ENCODE measurements around the gene RARA.

RARA gene

DNA sequence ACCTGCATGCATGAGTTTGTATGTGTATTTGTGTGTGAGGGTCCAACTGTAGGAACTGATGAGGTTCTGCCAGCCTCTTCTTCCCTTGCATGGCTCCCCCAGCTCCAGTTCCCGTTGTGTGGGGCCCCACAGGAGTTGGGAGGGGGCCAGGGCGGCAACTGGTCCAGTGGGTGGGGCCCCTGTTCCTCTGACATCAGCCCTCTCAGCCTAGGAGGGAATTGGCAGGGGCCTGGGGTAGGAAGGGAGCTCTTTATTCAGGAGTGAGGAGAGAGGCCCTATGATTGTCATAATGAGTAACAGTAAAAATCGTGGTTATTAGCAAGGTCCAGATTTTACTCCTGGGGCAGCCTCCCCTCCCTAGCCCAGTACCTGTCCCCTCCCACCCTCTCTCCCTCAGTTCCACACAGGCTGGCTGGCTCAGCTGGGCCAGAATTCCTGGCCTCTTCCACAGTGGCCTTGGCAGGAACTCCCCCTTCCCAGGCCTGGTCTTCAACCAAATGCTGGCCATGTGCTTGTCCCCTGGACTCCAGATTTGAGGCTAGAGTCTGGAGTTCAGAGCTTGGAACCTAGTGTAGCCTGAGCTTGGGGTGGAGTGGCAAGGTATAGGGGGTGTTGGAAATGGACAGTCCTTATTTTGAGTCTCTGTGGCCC is 18.9 kb downstream of the RARA start:
- no peak for DNase-seq (ENCODE audit: low read depth in 2 of 2)

- DNase-seq (ENCODE audit: low read depth in 2 of 2): no peak
Measured at GRCh38 chr17:40328386-40328766, 19.4 kb downstream of the RARA start.

GRCh38 chr17:40329839-40330794 is 21.1 kb downstream of the RARA start:
- DNase-seq (ENCODE audit: low read depth in 2 of 2): no peak

GRCh38 chr17:40330850-40331470 is 22.0 kb downstream of the RARA start:
- no peak for DNase-seq (ENCODE audit: low read depth in 2 of 2)

DNA sequence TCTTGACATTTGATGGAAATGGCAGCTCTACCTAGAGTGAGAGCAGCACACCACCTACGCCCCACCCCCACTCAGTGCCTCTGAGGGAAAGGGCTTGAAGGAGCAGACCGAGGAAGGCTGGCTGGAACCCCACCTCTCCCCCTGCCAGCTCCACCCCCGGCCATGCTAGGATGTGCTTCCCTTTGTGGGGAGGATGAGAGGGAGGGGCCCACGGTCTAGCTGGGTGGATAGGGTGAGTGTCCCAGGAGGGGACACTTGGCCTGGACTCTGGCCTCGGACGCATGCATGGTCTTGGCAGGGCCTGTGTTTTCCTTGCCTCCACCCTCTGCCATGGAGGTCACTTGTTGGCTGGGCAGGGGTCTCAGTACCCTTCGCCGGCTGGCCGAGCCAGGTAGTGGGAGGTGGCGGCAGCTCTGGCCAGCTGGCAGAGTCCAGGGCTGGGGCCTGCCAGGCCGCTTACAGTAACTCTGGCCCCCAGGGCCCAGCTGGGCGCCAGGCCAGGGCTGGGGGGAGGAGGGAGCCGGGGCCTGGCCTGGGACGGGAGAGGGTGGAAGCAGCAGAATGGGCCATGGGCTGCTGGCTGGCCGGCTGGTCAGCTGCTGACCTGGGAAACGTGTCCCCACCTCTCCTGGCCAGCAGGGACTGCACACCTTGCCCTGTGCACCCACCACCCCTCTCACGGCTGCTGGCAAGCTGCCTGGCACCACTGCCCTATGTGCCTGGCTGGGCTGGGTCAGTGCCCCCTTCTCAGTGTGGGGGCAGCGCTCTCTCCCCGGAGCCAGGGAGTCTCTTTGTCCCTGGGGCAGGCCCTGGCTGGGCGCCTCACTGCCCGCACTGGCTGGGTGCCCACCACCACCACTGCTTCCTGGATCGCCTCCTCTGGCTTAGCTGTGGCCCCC is 23.0 kb downstream of the RARA start:
- DNase-seq (ENCODE audit: low read depth in 2 of 2): no peak

GRCh38 chr17:40333781-40334448 is 24.9 kb downstream of the RARA start:
- DNase-seq (ENCODE audit: low read depth in 2 of 2): no peak

- DNase-seq (ENCODE audit: low read depth in 2 of 2): no peak
Measured at GRCh38 chr17:40335620-40336019, 26.6 kb downstream of the RARA start.

DNA sequence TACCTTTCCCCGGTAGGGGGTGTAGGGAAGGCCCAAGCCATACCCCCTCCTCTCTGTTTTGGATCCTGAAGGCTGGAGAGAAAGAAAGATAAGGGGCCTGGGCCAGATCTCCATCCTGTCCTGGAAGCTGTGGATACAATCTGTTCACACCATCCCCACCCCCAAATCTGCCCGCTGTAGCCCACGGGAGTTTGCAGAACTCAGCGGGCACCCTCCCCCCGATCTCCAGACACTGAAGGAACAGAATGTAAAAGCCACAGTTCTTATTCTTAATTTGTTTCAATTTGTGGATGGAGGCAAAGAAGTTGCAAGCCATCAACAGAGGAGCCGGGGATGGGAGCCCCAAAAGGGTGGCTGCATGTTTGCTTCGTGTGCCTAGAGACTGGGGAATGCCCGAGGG is 28.4 kb downstream of the RARA start:
- DNase-seq (ENCODE audit: low read depth in 2 of 2): no peak

DNA sequence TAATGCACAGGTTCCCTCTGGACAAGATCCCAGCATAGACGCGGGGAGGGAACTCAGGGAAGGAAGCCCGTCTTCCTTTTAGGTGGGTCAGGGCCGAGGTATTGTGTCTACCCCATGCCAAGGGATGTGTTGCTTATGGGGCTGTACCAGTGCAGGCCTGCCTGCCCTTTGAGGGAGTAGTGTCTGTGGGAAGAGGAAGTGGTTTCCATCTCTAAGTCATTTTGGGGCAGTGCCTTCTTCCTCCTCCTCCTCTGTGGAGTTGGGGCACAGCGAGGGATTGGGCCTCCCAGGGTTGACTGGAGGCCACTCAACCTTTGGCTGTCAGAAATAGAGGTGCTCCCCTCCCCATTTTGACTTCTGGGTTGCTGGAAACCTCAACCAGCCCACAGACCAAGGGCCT is 29.1 kb downstream of the RARA start:
- no peak for DNase-seq (ENCODE audit: low read depth in 2 of 2)

DNA sequence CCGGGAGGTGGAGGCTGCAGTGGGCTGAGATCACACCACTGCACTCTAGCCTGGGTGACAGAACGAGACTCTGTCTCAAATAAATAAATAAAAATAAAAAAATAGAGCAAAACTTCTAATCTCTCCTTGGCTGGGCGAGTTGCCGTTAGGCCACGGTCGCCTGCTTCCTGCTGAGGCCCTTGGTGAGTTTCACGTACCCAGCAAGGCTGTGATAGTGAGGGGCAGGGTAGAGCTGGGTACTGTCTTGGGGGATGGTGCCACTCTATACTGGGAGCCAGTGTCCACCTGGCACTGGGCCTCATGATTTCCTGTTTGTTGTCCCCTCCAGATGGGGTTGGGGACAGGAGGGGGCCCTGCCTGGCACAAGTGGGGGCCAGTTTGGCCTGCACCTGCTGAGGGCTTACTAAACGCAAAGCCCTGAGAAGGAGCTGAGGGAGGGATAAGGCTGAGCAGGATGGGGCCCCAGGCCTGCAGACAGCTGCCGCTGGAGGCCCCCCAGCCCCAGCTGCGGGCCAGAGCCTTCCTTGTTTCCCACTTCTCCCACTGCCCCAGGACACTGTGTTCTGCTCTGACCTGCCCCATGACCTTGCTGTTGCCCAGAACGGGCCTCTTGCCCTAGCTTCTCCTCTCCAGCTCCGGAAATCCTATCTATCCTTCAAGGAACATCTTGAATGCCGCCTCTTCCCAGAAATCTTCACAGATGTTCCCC is 30.1 kb downstream of the RARA start:
- no peak for DNase-seq (ENCODE audit: low read depth in 2 of 2)

GRCh38 chr17:40340327-40340726 is 31.3 kb downstream of the RARA start:
- no peak for DNase-seq (ENCODE audit: low read depth in 2 of 2)

DNA sequence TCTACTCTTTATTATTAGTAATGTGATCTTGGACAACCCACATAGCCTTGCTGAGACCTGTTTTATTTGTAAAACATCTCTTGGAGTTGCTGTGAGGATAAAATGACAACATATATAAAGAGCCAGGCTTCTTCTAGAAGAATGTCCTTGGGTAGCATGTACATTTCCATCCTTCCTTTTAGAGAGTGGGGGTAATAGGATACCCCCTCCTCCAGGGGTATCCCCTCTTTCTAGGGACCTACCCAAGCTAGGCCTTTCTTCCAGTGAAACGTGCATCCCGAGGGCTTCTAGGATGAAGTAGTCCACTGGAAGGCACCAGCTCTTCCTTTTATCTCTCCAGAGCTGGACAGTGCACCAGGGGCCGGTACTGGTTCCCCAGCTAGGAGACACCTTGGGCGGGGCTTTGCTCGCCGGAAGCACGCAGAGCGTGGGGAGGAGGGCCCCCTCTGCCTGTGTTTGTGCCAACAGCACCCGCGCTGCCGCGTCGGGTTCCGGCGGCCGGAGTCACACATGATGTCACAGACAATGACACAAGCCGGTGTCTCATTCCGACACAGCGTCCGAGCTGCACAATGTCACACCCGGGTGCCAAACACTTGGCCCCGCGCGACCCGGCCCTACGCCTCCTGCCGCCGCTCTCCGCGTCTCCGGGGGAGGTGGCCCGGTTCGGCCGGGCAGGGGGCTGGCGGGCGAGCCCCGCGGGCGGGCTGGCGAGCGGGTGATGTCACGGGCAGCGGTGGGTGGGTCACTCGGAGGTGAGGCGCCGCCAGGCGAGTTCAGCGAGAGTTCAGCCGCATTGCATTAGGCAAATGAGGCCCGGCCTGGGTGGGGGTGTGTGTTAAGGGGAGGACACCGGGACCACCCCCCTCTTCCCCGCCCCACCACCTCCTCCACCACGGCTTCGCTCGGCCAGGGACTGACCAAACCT is 32.2 kb downstream of the RARA start:
- peak in 1 of 2 donors; percentile 69 for DNase-seq (ENCODE audit: low read depth in 2 of 2)

DNA sequence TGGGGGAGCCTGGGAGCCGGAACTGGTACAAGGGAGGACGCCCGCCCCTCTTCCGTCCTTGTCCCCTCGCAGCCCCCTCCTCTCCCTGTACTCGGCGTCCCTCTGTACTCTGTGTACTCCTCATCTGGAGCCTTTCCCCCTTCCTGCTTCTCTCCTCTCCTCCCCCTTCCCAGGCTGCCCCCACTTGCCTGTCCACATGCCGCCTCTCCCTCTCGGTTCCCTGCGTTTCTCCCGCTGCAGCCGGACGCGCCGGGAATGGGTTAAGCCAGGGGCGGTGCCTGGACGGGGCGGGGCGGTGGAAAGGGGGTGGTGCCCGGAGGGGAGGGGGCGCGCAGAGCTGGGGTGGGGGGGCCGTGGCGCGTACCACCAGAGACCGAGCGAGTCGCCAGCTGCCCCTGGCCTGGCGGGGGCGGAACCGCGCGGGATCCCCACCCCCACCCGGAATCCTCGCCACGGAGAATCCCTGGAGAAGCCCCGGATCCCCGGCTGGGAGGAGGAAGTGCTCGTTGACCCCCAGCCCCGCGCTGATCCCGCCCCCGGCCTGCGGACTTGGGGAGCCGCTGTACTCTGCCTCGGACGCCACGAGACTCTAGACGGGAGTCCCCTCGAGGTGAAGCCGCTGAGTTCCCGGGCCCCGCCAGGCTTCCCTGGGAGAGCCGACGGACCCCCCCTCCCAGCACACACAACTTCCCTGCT is 33.0 kb downstream of the RARA start:
- no peak for DNase-seq (ENCODE audit: low read depth in 2 of 2)

GRCh38 chr17:40342504-40343218 is 33.7 kb downstream of the RARA start:
- DNase-seq (ENCODE audit: low read depth in 2 of 2): no peak

- no peak for DNase-seq (ENCODE audit: low read depth in 2 of 2)
Measured at GRCh38 chr17:40343219-40344119, 34.5 kb downstream of the RARA start.

DNA sequence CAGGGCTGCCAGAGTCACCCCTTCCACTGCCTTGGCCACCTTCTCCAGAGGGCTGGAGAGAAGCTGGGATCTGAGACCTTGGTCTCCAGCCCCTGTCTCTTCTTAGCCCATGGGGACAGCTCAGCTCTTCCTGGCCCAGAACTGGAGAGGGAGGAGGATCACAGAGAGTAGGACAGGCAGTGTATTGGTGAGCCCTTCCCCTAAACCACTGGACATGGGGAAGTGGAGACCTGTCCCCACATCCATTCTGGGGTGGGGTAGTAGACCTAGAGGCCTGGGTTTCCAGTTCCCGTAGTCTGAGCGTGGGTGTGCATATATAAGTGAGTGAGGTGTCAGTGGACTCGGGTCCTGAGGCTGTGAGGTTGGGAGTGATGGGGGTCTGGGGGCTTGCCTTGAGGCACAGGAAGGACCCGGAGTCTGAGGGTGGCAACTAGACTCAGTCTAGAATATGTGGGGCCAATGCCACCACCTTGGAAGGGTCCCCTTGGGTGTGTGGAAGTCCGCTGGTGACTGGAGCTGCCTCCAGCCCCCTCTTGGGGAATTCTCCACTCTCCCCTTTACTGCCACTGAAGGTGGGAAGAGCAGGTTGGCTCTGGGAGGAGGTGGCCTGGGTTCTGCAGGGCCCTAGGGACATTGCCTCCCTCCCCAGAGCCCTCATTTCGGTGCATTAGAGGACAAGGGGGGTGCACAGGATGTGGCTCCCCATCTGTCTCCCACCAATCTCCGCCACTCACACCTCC is 35.6 kb downstream of the RARA start:
- DNase-seq (ENCODE audit: low read depth in 2 of 2): no peak
